HEK293 (cell line): ENCODE data around the gene B9D1.

Source experiments
- RBAK ChIP-seq: fragments of 450-650 bp; formaldehyde crosslinking; IDR thresholded peaks from 2 replicates; pipeline ENCODE4 v1.5.1; 2016; ENCODE audit warnings: missing biosample characterization, missing genetic modification characterization
- ZBTB49 ChIP-seq: fragments of 450-650 bp; formaldehyde crosslinking; IDR thresholded peaks from 2 replicates; pipeline ENCODE4 v1.5.1; 2016; ENCODE audit warnings: missing biosample characterization, missing genetic modification characterization, low read depth
- ZNF704 ChIP-seq: fragments of 450-650 bp; formaldehyde crosslinking; IDR thresholded peaks from 2 replicates; pipeline ENCODE4 v1.5.1; 2016; ENCODE audit warnings: missing biosample characterization, missing genetic modification characterization

- TF ChIP-seq ZNF704 (no peak), RBAK (tag by site-specific recombination) (no peak), ZBTB49 (no peak)
These were observed 52.8 kb downstream of the B9D1 start for GRCh38 chr17:19309701-19310100.
